Neuron (in vitro differentiated cells): ENCODE measurements around the gene HELZ.

Experiments
- H2AFZ ChIP-seq: one replicate; pipeline ENCODE4 v1.6.1; 2013; ENCODE audit warnings: low read depth, mild to moderate bottlenecking, inconsistent platforms, low read length, moderate library complexity
- H3K27me3 ChIP-seq: one replicate; pipeline ENCODE4 v1.6.1; 2013; ENCODE audit warnings: low read length; ENCODE audit not compliant: insufficient read depth
- H3K36me3 ChIP-seq: one replicate; pipeline ENCODE4 v1.6.1; 2013; ENCODE audit warnings: low read length; ENCODE audit not compliant: insufficient read depth
- H3K4me1 ChIP-seq: one replicate; pipeline ENCODE4 v1.6.1; 2013; ENCODE audit warnings: low read length; ENCODE audit not compliant: insufficient read depth
- H3K4me3 ChIP-seq: 2 replicates; pipeline ENCODE4 v1.5.1; 2013; ENCODE audit warnings: mild to moderate bottlenecking, low read length, moderate library complexity
- H3K9me3 ChIP-seq: one replicate; pipeline ENCODE4 v1.6.1; 2013; ENCODE audit warnings: low read length

The HELZ gene

GRCh38 chr17:67239597-67239996 lies 5.4 kb downstream of the HELZ start:
- no peak overlapping the region for H2AFZ ChIP-seq
- H3K4me3 ChIP-seq = no peak overlapping the region
- H3K9me3 ChIP-seq = peaks cover 3% of the 10 kb centered on the region
- no peaks in the 10 kb centered on the region for H3K27me3 ChIP-seq
- H3K4me1 ChIP-seq = peaks cover 15% of the 10 kb centered on the region
- peaks cover 35% of the 10 kb centered on the region for H3K36me3 ChIP-seq

- no peak overlapping the region for H3K4me3 ChIP-seq
- no peak overlapping the region for H2AFZ ChIP-seq
- H3K4me1 ChIP-seq = peaks cover 12% of the 10 kb centered on the region
- H3K36me3 ChIP-seq = peaks cover 39% of the 10 kb centered on the region
- peaks cover 3% of the 10 kb centered on the region for H3K9me3 ChIP-seq
- no peaks in the 10 kb centered on the region for H3K27me3 ChIP-seq
Measured at GRCh38 chr17:67238991-67239390, 6.0 kb downstream of the HELZ start.

DNA sequence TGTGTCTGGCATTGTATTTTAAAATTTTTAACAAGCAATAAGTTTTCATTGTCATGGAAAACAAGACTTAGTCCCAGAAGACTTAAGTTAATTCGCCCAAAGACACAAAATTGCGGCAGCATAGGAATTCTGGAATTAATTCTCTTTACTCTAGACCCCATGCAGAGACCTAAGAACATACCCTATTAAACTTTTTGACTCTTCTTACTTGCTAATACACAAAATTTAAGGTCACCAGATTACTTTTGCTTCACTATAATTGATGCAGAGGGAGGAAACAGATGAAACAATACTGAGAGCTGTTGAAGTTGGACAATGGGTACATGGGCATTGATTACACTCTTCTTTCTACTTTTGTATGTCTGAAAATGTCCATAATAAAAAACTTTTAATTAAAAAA lies 12.6 kb downstream of the HELZ start:
- peaks cover 3% of the 10 kb centered on the region for H3K9me3 ChIP-seq
- peaks cover 4% of the 10 kb centered on the region for H3K4me1 ChIP-seq
- no peaks in the 10 kb centered on the region for H3K27me3 ChIP-seq
- no peak overlapping the region for H2AFZ ChIP-seq
- H3K4me3 ChIP-seq = no peak overlapping the region
- peaks cover 30% of the 10 kb centered on the region for H3K36me3 ChIP-seq

- Histone ChIP-seq H3K36me3 (peaks cover 9% of the 10 kb centered on the region), H3K27me3 (no peaks in the 10 kb centered on the region), H3K4me3 (no peak overlapping the region), H3K4me1 (peaks cover 4% of the 10 kb centered on the region), H2AFZ (no peak overlapping the region), H3K9me3 (no peaks in the 10 kb centered on the region)
Measured at GRCh38 chr17:67229109-67229955, 15.7 kb downstream of the HELZ start.

DNA sequence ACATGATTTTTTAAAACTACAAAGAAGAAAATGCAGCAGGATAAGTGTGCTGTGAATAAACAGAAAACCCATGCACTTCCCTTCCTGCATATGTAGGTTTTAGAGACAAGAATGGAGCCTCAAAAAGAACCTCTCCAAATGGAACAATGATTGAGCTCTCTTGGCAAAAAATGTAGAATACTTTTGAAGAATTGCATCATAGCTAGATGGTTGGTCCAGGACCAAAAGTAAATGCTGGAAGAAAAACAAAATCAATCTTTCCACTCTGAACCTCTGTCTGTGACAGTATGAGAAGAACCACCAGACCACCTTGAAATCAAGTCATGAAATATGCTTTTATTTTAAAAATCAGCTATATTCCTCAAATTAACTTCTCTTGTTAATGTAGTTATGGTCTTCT lies 17.5 kb downstream of the HELZ start:
- Histone ChIP-seq H3K4me1 (peaks cover 4% of the 10 kb centered on the region), H2AFZ (no peak overlapping the region), H3K4me3 (no peak overlapping the region), H3K9me3 (no peaks in the 10 kb centered on the region), H3K27me3 (no peaks in the 10 kb centered on the region), H3K36me3 (peaks cover 2% of the 10 kb centered on the region)

GRCh38 chr17:67225316-67225715 lies 19.7 kb downstream of the HELZ start:
- H3K4me1 ChIP-seq = peaks cover 4% of the 10 kb centered on the region
- H3K9me3 ChIP-seq = no peaks in the 10 kb centered on the region
- H3K36me3 ChIP-seq = no peaks in the 10 kb centered on the region
- H3K27me3 ChIP-seq = no peaks in the 10 kb centered on the region
- H2AFZ ChIP-seq = no peak overlapping the region
- no peak overlapping the region for H3K4me3 ChIP-seq

- Histone ChIP-seq H3K27me3 (no peaks in the 10 kb centered on the region), H3K4me3 (no peak overlapping the region), H3K4me1 (peaks cover 4% of the 10 kb centered on the region), H3K36me3 (no peaks in the 10 kb centered on the region), H3K9me3 (no peaks in the 10 kb centered on the region), H2AFZ (no peak overlapping the region)
Measured at GRCh38 chr17:67224736-67225135, 20.3 kb downstream of the HELZ start.

DNA sequence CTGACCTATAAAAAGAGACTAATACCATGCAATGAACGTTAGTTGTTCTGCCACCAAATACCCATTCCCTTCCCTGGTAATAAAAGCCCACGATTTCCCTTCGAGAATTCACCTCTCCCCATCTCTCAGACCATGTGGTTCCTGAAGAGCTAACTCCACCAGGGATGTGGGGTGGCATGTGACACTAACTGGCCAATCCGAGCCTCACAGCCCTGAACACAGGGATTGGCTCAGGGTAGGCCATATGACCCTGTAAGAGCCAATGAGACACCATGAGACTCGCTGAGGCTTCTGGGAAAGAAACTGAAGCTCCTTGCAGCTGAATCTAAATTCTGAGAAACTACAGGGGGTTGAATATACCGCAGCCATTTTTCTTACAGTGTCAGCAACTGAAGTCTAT lies 21.1 kb downstream of the HELZ start:
- Histone ChIP-seq H3K27me3 (no peaks in the 10 kb centered on the region), H3K4me3 (no peak overlapping the region), H3K36me3 (no peaks in the 10 kb centered on the region), H2AFZ (no peak overlapping the region), H3K4me1 (peaks cover 6% of the 10 kb centered on the region), H3K9me3 (no peaks in the 10 kb centered on the region)

GRCh38 chr17:67221062-67221998 lies 23.7 kb downstream of the HELZ start:
- peaks cover 17% of the 10 kb centered on the region for H3K36me3 ChIP-seq
- H3K27me3 ChIP-seq = no peaks in the 10 kb centered on the region
- no peak overlapping the region for H3K4me3 ChIP-seq
- peaks cover 14% of the 10 kb centered on the region for H3K4me1 ChIP-seq
- no peak overlapping the region for H2AFZ ChIP-seq
- no peaks in the 10 kb centered on the region for H3K9me3 ChIP-seq

DNA sequence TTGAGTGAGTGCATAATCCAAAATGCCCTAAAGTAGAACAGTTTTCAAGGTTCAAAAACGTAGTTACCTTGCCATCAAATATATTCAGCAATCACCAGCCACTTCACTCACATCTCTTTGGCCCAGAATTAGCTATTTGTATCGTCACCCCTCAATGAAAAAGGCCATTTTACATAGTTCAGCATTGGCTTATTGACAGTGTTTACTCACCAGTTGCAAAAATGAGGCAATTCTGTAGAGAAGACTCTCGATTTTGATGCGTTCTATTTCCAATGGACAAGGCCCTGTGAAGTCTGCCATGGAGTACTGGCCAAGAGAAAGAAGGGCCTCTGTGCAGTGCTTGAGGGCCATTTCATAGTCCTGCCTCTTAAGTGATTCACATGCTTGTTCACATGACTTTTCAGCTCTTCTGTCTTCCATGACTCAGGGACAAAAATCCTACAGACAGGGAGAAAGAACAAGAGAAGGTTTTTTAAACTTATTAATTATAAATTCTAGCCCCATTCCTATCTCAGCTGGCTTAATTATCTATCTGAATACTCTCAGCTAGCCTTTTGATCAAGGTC lies 26.5 kb downstream of the HELZ start:
- Histone ChIP-seq H3K36me3 (peaks cover 31% of the 10 kb centered on the region), H3K9me3 (no peaks in the 10 kb centered on the region), H3K27me3 (no peaks in the 10 kb centered on the region), H3K4me3 (no peak overlapping the region), H2AFZ (no peak overlapping the region), H3K4me1 (peaks cover 14% of the 10 kb centered on the region)

- H3K4me3 ChIP-seq = no peak overlapping the region
- no peak overlapping the region for H2AFZ ChIP-seq
- peaks cover 22% of the 10 kb centered on the region for H3K4me1 ChIP-seq
- H3K27me3 ChIP-seq = no peaks in the 10 kb centered on the region
- H3K36me3 ChIP-seq = peaks cover 35% of the 10 kb centered on the region
- H3K9me3 ChIP-seq = no peaks in the 10 kb centered on the region
Measured at GRCh38 chr17:67217446-67217845, 27.6 kb downstream of the HELZ start.

GRCh38 chr17:67216578-67217320 lies 28.2 kb downstream of the HELZ start:
- Histone ChIP-seq H3K4me3 (no peak overlapping the region), H3K9me3 (no peaks in the 10 kb centered on the region), H3K27me3 (no peaks in the 10 kb centered on the region), H2AFZ (no peak overlapping the region), H3K4me1 (peaks cover 23% of the 10 kb centered on the region), H3K36me3 (peaks cover 35% of the 10 kb centered on the region)
